B cell (primary cell): ENCODE results near the gene FAR2. TPM values are rescaled to one million over a fixed set of nuclear protein-coding genes. Genes with fewer than 3 reads are reported as not detected.

ENCODE experiments used
- ATAC-seq: fragments of 200-7000 bp; cut with Tn5 transposase; one replicate; pipeline ENCODE4 v1.10.0; 2021; ENCODE audit warnings: low read depth, mild to moderate bottlenecking, moderate number of reproducible peaks, moderate library complexity
- CTCF ChIA-PET: fragments of 350-600 bp; sonication (Branson Sonifier 250); formaldehyde crosslinking; loops from one replicate; lab custom pipeline; 2021; ENCODE audit warnings: antibody characterized with exemption, inconsistent platforms; lab: Charles Lee
- POLR2A ChIA-PET: fragments of 350-600 bp; sonication (Branson Sonifier 250); formaldehyde crosslinking; loops from one replicate; lab custom pipeline; 2021; ENCODE audit warnings: antibody characterized with exemption; lab: Charles Lee
- DNase-seq: peaks from one replicate; pipeline ENCODE4 v3.0.0; 2013
- H2AFZ ChIP-seq: 2 replicates; pipeline ENCODE4 v1.6.1; 2012; ENCODE audit warnings: mild to moderate bottlenecking, low read depth, low read length; ENCODE audit not compliant: insufficient read depth, poor library complexity, severe bottlenecking
- H3K27ac ChIP-seq, 2 donors: 1 replicate in 1 of 2; 2 replicates in 1 of 2; pipeline ENCODE4 v1.5.1; 2012 to 2013; ENCODE audit warnings: low read length in 2 of 2, mild to moderate bottlenecking in 2 of 2, moderate library complexity in 1 of 2
- H3K27me3 ChIP-seq, 4 experiments: fragments of 200-600 bp in 1 of 4; sonication (generic) in 1 of 4; replicated peaks in 1 of 4; 1 replicate in 2 of 4; 2 replicates in 2 of 4; pipeline versions ENCODE4 v1.6.1 to v1.7.0; 2013 to 2016; ENCODE audit warnings: low read length in 3 of 4, mild to moderate bottlenecking in 2 of 4, mixed read lengths in 1 of 4, moderate library complexity in 1 of 4; ENCODE audit not compliant: insufficient read depth in 4 of 4, control insufficient read depth in 3 of 4; ENCODE audit errors: control extremely low read depth in 1 of 4
- H3K36me3 ChIP-seq, 2 experiments: replicated peaks in 1 of 2; 1 replicate in 1 of 2; 2 replicates in 1 of 2; pipeline versions ENCODE4 v1.6.1 to v1.7.1; 2013; ENCODE audit warnings: low read length in 1 of 2; ENCODE audit not compliant: insufficient read depth in 2 of 2, control insufficient read depth in 1 of 2; ENCODE audit errors: control extremely low read depth in 1 of 2, extremely low read depth in 1 of 2
- H3K4me1 ChIP-seq, 2 donors: fragments of 200-600 bp in 1 of 2; sonication (generic) in 1 of 2; 1 replicate in 1 of 2; 2 replicates in 1 of 2; pipeline versions ENCODE4 v1.5.1 to v1.6.1; 2013 to 2017; ENCODE audit warnings: low read length in 2 of 2; ENCODE audit not compliant: control insufficient read depth in 2 of 2, insufficient read depth in 2 of 2
- H3K4me2 ChIP-seq: replicated peaks from 2 replicates; pipeline ENCODE3; 2012; ENCODE audit warnings: mild to moderate bottlenecking, low read depth, low read length; ENCODE audit not compliant: poor library complexity, severe bottlenecking
- H3K4me3 ChIP-seq, 5 experiments: fragments of 200-600 bp in 1 of 5; sonication (generic) in 1 of 5; 1 replicate in 3 of 5; 2 replicates in 2 of 5; pipeline versions ENCODE4 v1.5.1 to v1.7.0; 2011 to 2016; ENCODE audit warnings: low read length in 4 of 5, mild to moderate bottlenecking in 4 of 5, low read depth in 2 of 5, control low read depth in 1 of 5, moderate library complexity in 1 of 5; ENCODE audit not compliant: insufficient read depth in 1 of 5; ENCODE audit errors: control extremely low read depth in 1 of 5, extremely low read depth in 1 of 5
- H3K79me2 ChIP-seq: fragments of 200-600 bp; sonication (generic); one replicate; pipeline ENCODE4 v1.6.0; 2016; ENCODE audit warnings: low read length; ENCODE audit not compliant: control insufficient read depth, insufficient read depth
- H3K9ac ChIP-seq: fragments of 200-600 bp; sonication (generic); 2 replicates; pipeline ENCODE4 v1.6.1; 2017; ENCODE audit warnings: mild to moderate bottlenecking, low read length, moderate library complexity
- H3K9me3 ChIP-seq, 3 donors: one replicate each; pipeline versions ENCODE4 v1.6.1 to v1.7.1; 2013; ENCODE audit warnings: low read length in 2 of 3; ENCODE audit not compliant: control insufficient read depth in 2 of 3, insufficient read depth in 1 of 3; ENCODE audit errors: control extremely low read depth in 1 of 3
- H4K20me1 ChIP-seq: 2 replicates; pipeline ENCODE4 v1.6.0; 2012; ENCODE audit warnings: mild to moderate bottlenecking, low read length; ENCODE audit not compliant: insufficient read depth, control insufficient read depth, poor library complexity, severe bottlenecking
- H3K27ac Mint-ChIP-seq: one replicate; pipeline ENCODE4 v1.8.0; 2021; ENCODE audit warnings: mixed read lengths
- H3K27me3 Mint-ChIP-seq: one replicate; pipeline ENCODE4 v1.8.0; 2021; ENCODE audit warnings: mixed read lengths
- H3K4me1 Mint-ChIP-seq: one replicate; pipeline ENCODE4 v1.8.0; 2021; ENCODE audit warnings: mixed read lengths
- H3K4me3 Mint-ChIP-seq: one replicate; pipeline ENCODE4 v1.8.0; 2021; ENCODE audit warnings: mixed read lengths
- H3K9me3 Mint-ChIP-seq: one replicate; pipeline ENCODE4 v1.8.0; 2022; ENCODE audit warnings: mixed read lengths; ENCODE audit not compliant: insufficient read depth
- EZH2 ChIP-seq: IDR thresholded peaks from 2 replicates; pipeline ENCODE4 v1.6.1; 2012; ENCODE audit warnings: borderline replicate concordance, low read depth, mild to moderate bottlenecking, moderate library complexity, low read length; ENCODE audit not compliant: insufficient read depth, poor library complexity, severe bottlenecking
- WGBS: methylation state at CpG from one replicate; pipeline ENCODE4 v1.1.5; 2013; ENCODE audit warnings: missing lambda C conversion rate; ENCODE audit not compliant: insufficient coverage; 5-methylcytosine and 5-hydroxymethylcytosine counted together
- intact Hi-C: fragments of 100-400 bp; cut with micrococcal nuclease; formaldehyde crosslinking; loops from one replicate; pipeline ENCODE4 v1.10.0; 2022
- polyA plus RNA-seq: library from polyadenylated mRNA; depleted of rRNA; stranded (reverse); fragments of >200 nt; gene quantifications from 2 replicates; pipeline ENCODE4 v1.2.3, GENCODE V29; 2012
- total RNA-seq, 2 donors: library from RNA; stranded (reverse); fragments of 120-200 nt in 1 of 2; gene quantifications; 1 replicate in 1 of 2; 2 replicates in 1 of 2; pipeline versions ENCODE4 v1.2.3 to v1.2.4, GENCODE V29; 2013 to 2022
- TF ChIP-seq, protein P1 (sequence below): fragments of 200-600 bp; IDR thresholded peaks from one replicate; pipeline ENCODE4 v1.8.0; 2022; ENCODE audit warnings: antibody characterized with exemption, mild to moderate bottlenecking

FAR2 gene
- total and polyA plus RNA-seq, 2 donors (not counting 1 experiment from before 2014, with no cell fraction given): 0.39 TPM; not detected in 1

DNA sequence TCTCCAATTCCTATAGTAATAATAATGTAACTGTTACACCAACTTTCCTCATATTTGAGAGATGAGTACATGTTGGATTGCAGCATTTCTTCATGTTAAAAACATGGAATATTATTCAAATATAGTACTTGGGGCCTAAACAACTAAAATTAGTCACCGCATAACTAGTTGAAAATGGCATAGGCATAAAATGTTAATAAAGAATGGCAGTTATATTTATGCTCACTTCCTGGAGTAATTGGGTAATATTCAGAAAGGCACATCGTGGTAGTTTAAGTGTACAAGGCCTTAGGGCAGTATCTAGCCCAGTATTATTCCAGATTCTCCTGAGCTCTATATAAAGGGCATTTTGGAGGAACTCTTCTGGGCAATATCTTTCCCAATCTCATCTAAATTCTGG is 185.9 kb downstream of the FAR2 start:
- Histone ChIP-seq H3K79me2 (no peaks in the 10 kb centered on the region), H3K4me1 (no peaks in the 10 kb centered on the region), H3K4me3 (no peak overlapping the region), H3K9ac (no peak overlapping the region), H4K20me1 (no peaks in the 10 kb centered on the region), H3K36me3 (peaks cover 2 to 5% of the 10 kb centered on the region in 2 experiments), H3K4me2 (no peak overlapping the region), H3K27me3 (no peaks in the 10 kb centered on the region), H3K27ac (no peak overlapping the region), H3K9me3 (no peaks in the 10 kb centered on the region), H2AFZ (no peak overlapping the region)
- TF ChIP-seq, protein P1, sequence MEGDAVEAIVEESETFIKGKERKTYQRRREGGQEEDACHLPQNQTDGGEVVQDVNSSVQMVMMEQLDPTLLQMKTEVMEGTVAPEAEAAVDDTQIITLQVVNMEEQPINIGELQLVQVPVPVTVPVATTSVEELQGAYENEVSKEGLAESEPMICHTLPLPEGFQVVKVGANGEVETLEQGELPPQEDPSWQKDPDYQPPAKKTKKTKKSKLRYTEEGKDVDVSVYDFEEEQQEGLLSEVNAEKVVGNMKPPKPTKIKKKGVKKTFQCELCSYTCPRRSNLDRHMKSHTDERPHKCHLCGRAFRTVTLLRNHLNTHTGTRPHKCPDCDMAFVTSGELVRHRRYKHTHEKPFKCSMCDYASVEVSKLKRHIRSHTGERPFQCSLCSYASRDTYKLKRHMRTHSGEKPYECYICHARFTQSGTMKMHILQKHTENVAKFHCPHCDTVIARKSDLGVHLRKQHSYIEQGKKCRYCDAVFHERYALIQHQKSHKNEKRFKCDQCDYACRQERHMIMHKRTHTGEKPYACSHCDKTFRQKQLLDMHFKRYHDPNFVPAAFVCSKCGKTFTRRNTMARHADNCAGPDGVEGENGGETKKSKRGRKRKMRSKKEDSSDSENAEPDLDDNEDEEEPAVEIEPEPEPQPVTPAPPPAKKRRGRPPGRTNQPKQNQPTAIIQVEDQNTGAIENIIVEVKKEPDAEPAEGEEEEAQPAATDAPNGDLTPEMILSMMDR: no peak
- TF ChIP-seq EZH2: no peak
- ChIA-PET CTCF (no interaction called here), POLR2A (no interaction called here)
- H3K27ac Mint-ChIP-seq: no peak overlapping the region
- H3K4me1 Mint-ChIP-seq: no peaks in the 10 kb centered on the region
- intact Hi-C loops: no loop called here
- no peak overlapping the region for H3K4me3 Mint-ChIP-seq
- H3K9me3 Mint-ChIP-seq: no peaks in the 10 kb centered on the region
- 100% methylated on average over 1 of the region's 2 CpGs for WGBS
- ATAC-seq: no peak
- H3K27me3 Mint-ChIP-seq: no peaks in the 10 kb centered on the region
- DNase-seq: no peak

DNA sequence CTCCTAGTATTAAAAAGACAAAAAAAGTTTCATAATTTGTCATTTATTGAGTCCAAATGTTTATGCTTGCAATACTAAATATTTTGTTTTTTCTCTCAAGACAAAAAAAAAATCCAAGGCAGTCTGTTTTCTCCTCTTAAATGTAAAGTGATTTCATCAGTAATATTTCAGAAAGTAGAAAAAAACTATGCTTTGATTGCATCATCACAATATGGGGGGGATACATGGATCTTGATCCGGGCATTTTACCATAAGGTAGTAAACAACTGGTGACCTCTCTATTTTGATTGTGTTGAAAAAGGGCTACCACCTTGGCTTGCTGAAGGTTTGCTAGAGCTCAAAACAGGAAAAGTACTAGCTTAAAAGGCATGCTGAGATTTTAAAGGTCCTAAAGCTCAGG is 188.2 kb downstream of the FAR2 start:
- Mint-ChIP-seq H3K9me3 (no peaks in the 10 kb centered on the region), H3K4me1 (no peaks in the 10 kb centered on the region), H3K27ac (no peak overlapping the region), H3K4me3 (no peak overlapping the region), H3K27me3 (no peaks in the 10 kb centered on the region)
- Histone ChIP-seq H3K9me3 (no peaks in the 10 kb centered on the region), H3K4me1 (no peaks in the 10 kb centered on the region), H3K27me3 (no peaks in the 10 kb centered on the region), H2AFZ (no peak overlapping the region), H3K36me3 (peaks cover 2 to 10% of the 10 kb centered on the region in 2 experiments), H3K79me2 (no peaks in the 10 kb centered on the region), H3K27ac (no peak overlapping the region), H3K9ac (no peak overlapping the region), H4K20me1 (no peaks in the 10 kb centered on the region), H3K4me2 (no peak overlapping the region), H3K4me3 (no peak overlapping the region)
- no CpG with 5 or more reads among the region's 1 CpG for WGBS
- CTCF ChIA-PET: no interaction called here
- POLR2A ChIA-PET: no interaction called here
- TF ChIP-seq, protein P1: no peak
- TF ChIP-seq EZH2: no peak
- intact Hi-C loops: no loop called here
- DNase-seq: no peak
- no peak for ATAC-seq
